ENCODE measurements around the gene TMEM53.

DNA sequence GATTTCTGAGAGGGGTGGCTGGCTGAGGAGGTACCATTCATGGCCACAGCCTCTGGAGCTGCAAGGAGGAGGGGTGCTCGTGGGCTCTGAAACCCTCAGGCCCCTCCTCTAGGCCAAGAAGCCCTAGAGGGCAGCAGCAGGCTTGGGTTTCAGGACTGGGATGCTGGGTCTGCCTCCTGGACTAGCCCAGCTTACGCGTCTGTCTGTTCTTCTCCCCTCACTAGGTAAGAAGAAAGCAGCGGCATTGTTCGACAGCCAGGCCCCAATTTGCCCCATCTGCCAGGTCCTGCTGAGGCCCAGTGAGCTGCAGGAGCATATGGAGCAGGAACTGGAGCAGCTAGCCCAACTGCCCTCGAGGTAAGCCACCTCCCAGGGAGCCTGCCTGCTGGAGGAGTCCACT, 60.3 kb downstream of the TMEM53 start:
- TF ChIP-seq, protein P1, sequence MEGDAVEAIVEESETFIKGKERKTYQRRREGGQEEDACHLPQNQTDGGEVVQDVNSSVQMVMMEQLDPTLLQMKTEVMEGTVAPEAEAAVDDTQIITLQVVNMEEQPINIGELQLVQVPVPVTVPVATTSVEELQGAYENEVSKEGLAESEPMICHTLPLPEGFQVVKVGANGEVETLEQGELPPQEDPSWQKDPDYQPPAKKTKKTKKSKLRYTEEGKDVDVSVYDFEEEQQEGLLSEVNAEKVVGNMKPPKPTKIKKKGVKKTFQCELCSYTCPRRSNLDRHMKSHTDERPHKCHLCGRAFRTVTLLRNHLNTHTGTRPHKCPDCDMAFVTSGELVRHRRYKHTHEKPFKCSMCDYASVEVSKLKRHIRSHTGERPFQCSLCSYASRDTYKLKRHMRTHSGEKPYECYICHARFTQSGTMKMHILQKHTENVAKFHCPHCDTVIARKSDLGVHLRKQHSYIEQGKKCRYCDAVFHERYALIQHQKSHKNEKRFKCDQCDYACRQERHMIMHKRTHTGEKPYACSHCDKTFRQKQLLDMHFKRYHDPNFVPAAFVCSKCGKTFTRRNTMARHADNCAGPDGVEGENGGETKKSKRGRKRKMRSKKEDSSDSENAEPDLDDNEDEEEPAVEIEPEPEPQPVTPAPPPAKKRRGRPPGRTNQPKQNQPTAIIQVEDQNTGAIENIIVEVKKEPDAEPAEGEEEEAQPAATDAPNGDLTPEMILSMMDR (conservative IDR thresholded peaks at IDR 0.05 in 1 of 2, IDR thresholded peaks at IDR 0.05 in 1 of 2; ENCODE audit: extremely low read depth in 1 of 2, insufficient read depth in 1 of 2, low read depth in 1 of 2, low read length in 2 of 2) = no peak
- no peak for TF ChIP-seq EZH2 (IDR thresholded peaks at IDR 0.05; ENCODE audit: borderline replicate concordance, low read length)

Data from mammary epithelial cell (primary cell).